GM21825 (cell line): ENCODE data around the gene KATNA1.
"Not testable (repeated sequence)": the region's sequence is repeated elsewhere in the genome, so short reads cannot be mapped to it uniquely, and the experiment has no call there.

Source experiments
- ATAC-seq: cut with Tn5 transposase; IDR thresholded peaks from one replicate; pipeline ENCODE4 v1.9.1; 2021; ENCODE audit warnings: mild to moderate bottlenecking, moderate library complexity; ENCODE audit not compliant: unreplicated experiment

The KATNA1 gene

GRCh38 chr6:149648148-149649145 lies at the start of gene KATNA1:
Gene KATNA1 (minus strand): TSS chr6:149648714. CDS start chr6:149638547, 10,167 bp downstream.
- ATAC-seq = peak; percentile 95

GRCh38 chr6:149698175-149698574 lies 49.7 kb upstream of the KATNA1 start:
- ATAC-seq = no peak

GRCh38 chr6:149696901-149697300 lies 48.4 kb upstream of the KATNA1 start:
- no peak for ATAC-seq

- no peak for ATAC-seq
Measured at GRCh38 chr6:149694921-149695320, 46.4 kb upstream of the KATNA1 start.

- no peak for ATAC-seq
Measured at GRCh38 chr6:149691201-149691600, 42.7 kb upstream of the KATNA1 start.

DNA sequence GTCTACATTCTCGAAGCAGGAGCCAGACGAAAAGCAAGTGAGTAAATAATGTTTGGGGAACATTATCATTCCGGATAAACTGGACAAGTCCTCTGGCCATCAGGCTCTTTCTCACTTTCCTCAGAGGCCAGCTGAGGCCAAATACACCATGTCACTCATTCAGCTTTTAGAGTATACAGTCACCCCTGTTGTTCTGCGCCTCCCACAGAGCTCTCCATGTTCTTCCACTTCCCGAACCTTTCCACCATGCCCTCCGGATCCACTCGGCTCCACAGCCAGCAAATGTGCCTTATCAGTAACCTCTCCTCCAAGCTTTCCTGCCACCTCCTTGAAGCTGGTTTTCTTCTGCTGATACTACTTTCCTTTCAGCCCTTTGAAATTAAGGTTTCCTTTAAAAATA lies 37.7 kb upstream of the KATNA1 start:
- ATAC-seq = no peak

- no peak for ATAC-seq
Measured at GRCh38 chr6:149683256-149683859, 34.8 kb upstream of the KATNA1 start.

DNA sequence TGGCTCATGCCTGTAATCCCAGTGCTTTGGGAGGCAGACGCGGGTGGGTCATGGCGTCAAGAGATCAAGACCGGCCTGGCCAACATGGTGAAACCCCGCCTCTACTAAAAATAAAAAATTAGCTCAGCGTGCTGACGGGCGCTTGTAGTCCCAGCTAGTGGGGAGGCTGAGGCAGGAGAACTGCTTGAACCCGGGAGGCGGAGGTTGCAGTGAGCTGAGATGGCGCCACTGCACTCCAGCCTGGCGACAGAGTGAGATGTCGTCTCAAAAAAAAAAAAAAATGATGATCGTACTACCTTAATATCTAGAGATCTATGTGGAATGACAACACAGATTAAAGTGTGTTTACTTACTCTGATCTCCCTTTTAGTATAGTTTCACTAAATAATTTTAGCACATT lies 33.3 kb upstream of the KATNA1 start:
- ATAC-seq = not testable (repeated sequence)

DNA sequence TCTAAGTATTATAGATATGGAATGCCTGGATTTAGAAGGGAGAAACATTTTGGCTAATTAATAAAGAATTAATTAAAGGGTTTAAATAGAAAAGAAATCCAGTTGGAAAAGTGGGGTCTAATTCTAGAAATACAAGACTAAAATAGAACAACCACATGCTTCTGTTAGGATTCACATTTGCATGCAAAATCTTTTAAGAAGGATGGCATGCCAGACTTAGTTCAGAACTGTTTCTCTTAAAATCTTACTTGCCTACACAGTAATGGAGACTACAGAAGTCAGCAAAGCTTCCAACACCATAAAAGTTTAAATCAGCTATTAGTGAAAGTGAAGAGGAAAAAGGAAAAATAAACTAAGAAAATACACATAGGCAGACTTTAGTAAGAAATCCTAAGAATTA lies 32.7 kb upstream of the KATNA1 start:
- ATAC-seq = no peak

GRCh38 chr6:149680503-149680902 lies 32.0 kb upstream of the KATNA1 start:
- ATAC-seq = peak; percentile 60

DNA sequence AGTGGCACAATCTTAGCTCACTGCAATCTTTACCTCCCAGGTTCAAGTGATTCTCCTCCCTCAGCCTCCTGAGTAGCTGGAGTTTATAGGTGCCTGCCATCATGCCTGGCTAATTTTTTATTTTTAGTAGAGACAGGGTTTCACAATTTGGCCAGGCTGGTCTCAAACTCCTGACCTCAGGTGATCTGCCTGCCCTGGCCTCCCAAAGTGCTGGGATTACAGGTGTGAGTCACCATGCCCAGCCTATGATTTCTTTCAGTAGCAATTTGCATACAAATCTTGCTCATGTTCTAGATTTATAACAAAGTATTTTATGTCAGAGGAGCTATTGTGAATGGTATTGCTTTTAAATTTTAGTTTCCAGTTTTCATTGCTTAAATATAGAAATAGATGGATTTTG lies 23.8 kb upstream of the KATNA1 start:
- not testable (repeated sequence) for ATAC-seq

DNA sequence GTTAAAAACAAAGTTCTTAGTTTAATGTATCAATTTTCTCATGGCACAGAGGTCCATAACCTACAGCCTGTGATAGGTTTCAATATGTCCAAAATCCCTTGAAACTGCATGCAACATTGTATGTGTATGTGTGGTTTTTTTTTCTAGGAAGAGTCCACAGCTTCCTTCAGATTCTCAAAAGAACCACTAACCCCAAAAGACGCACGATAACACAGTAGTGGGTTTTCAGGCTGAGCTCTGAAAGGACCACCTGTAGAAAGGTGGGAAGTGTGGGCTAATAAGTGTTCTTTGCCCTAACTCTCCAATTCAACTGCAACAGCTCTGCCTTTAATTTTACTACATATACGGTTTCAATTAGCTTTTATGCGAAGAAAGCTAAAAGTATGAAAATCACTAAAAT lies 11.5 kb upstream of the KATNA1 start:
- ATAC-seq = no peak

- ATAC-seq = no peak
Measured at GRCh38 chr6:149657441-149657840, 8.9 kb upstream of the KATNA1 start.

DNA sequence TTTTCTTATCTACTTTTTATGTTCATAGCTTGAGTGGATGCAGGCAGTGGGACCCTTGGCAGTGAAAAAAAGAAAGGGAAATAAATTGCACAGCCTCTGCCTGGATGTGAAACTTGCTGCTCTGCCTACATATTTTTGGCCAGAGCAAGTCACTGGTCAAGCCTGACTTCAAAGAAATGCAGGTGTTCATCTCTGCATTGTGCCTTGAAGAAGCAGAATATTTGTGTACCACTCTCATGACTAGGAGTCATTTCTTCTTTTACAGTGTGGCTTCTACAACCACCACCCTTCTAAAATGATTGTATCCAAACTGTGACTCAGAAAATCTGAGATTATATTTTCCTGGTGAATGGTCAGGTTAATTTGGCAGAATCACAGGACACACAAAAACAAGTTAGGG lies 2.5 kb upstream of the KATNA1 start:
- ATAC-seq = no peak

GRCh38 chr6:149646599-149646998 lies 1.9 kb downstream of the KATNA1 start:
- ATAC-seq = no peak

DNA sequence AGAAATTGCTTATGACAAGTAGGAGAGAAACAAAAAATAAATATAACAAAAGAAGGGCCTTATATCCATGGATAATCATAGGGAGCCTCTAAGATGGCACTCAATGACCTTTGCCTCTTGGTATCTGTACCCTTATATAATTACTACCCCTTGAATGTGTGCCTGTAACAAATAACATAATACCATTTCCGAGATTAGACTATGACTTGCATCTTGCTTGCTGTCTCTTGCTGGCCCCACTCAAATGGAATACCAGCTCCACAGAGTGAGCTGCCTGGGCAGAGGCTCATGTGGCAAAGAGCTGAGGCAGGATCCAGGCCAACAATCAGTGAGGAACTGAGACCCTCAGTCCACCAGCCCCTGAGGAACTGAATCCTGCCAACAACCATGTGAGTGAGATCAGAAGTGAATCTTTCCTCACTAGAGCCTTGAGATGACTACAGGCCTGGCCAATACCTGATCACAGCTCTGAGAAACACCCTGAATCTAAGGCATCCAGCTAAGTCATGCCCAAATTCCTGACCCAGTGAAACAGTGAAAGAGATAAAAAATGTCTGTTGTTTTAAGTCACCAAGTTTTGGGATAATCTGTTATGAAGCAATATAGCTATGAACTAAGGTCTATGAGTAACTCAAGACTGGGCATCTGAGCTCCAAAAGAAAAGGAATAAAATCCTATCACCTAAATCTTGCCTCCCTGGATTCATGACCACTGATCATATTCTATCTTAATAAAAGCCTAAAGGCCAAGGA lies 5.5 kb downstream of the KATNA1 start:
- ATAC-seq = no peak

- no peak for ATAC-seq
Measured at GRCh38 chr6:149636124-149636523, 12.4 kb downstream of the KATNA1 start.

DNA sequence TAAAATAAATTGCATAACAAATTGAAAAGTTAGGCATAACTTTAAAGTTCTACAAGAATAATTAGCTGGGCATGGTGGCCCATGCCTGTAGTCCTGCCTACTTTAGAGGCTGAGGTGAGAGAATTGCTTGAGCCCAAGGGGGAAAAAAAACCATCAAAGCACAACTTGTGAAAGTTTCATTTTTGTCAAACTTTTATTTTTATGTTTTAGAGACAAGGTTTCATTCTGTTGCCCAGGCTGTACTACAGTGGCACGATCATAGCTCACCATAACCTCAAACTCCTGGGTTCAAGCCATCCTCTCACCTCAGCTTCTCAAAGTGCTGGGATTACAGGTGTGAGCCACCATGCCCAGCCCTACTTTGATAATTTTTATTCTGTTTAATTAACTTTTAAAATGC lies 14.2 kb downstream of the KATNA1 start:
- no peak for ATAC-seq

DNA sequence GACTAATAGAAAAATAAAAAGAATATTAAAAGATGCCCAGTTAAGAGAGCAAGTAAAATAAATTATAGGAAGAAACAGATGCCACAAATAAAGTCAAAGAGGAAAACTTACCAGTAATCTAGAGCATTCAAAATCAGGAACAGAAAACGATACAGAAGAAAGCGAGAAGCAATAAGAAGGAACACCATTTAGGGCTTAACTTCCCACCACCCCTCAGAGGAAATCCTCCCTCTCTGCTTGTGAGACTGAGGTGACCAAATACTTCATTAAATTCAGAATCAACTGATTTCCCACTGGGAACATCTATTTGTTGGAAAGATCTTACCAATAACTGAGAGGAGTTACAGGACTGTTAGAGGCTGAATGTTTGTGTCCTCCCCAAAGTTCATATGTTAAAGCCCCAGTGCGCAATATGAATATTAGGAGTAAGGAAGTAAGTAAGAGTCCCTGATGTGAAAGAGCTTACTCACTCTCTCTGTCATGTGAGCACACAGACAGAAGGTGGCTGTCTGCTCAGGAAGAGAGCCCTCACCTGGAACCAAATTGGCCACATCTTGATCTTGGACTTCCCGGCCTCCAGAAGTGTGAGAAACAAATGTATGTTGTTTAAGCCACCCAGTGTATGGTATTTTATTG lies 19.5 kb downstream of the KATNA1 start:
- peak; percentile 82 for ATAC-seq

GRCh38 chr6:149627672-149628071 lies 20.8 kb downstream of the KATNA1 start:
- ATAC-seq = no peak

- no peak for ATAC-seq
Measured at GRCh38 chr6:149615805-149616204, 32.7 kb downstream of the KATNA1 start.
